ENCODE measurements around the gene ZCCHC24.

The ZCCHC24 gene

GRCh38 chr10:79358811-79359210 is 86.6 kb downstream of the ZCCHC24 start:
- H3K4me3 ChIP-seq (ENCODE audit: severe bottlenecking): no peak overlapping the region
- ATAC-seq (ENCODE audit: low read depth) (no peak), DNase-seq (ENCODE audit: low spot score) (no peak)
- H3K9me3 ChIP-seq (ENCODE audit: severe bottlenecking): no peaks in the 10 kb centered on the region
- H3K36me3 ChIP-seq (ENCODE audit: low read depth): peaks cover 15% of the 10 kb centered on the region
- TF ChIP-seq, protein P1, sequence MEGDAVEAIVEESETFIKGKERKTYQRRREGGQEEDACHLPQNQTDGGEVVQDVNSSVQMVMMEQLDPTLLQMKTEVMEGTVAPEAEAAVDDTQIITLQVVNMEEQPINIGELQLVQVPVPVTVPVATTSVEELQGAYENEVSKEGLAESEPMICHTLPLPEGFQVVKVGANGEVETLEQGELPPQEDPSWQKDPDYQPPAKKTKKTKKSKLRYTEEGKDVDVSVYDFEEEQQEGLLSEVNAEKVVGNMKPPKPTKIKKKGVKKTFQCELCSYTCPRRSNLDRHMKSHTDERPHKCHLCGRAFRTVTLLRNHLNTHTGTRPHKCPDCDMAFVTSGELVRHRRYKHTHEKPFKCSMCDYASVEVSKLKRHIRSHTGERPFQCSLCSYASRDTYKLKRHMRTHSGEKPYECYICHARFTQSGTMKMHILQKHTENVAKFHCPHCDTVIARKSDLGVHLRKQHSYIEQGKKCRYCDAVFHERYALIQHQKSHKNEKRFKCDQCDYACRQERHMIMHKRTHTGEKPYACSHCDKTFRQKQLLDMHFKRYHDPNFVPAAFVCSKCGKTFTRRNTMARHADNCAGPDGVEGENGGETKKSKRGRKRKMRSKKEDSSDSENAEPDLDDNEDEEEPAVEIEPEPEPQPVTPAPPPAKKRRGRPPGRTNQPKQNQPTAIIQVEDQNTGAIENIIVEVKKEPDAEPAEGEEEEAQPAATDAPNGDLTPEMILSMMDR (IDR thresholded peaks at IDR 0.05; ENCODE audit: poor library complexity, severe bottlenecking): no peak
- no peaks in the 10 kb centered on the region for H3K27me3 ChIP-seq (ENCODE audit: insufficient read depth, poor library complexity, severe bottlenecking)
- no peaks in the 10 kb centered on the region for H3K4me1 ChIP-seq (ENCODE audit: insufficient read depth, poor library complexity, severe bottlenecking)
- no peak overlapping the region for H3K27ac ChIP-seq (ENCODE audit: poor library complexity, severe bottlenecking)

GRCh38 chr10:79357180-79357579 is 88.2 kb downstream of the ZCCHC24 start:
- Histone ChIP-seq H3K27ac (ENCODE audit: poor library complexity, severe bottlenecking) (no peak overlapping the region), H3K36me3 (ENCODE audit: low read depth) (peaks cover 32% of the 10 kb centered on the region), H3K27me3 (ENCODE audit: insufficient read depth, poor library complexity, severe bottlenecking) (no peaks in the 10 kb centered on the region), H3K4me1 (ENCODE audit: insufficient read depth, poor library complexity, severe bottlenecking) (no peaks in the 10 kb centered on the region), H3K4me3 (ENCODE audit: severe bottlenecking) (no peak overlapping the region), H3K9me3 (ENCODE audit: severe bottlenecking) (no peaks in the 10 kb centered on the region)
- DNase-seq (ENCODE audit: low spot score) (no peak), ATAC-seq (ENCODE audit: low read depth) (no peak)
- TF ChIP-seq, protein P1 (IDR thresholded peaks at IDR 0.05; ENCODE audit: poor library complexity, severe bottlenecking): no peak

GRCh38 chr10:79356104-79356503 is 89.3 kb downstream of the ZCCHC24 start:
- TF ChIP-seq, protein P1 (IDR thresholded peaks at IDR 0.05; ENCODE audit: poor library complexity, severe bottlenecking): no peak
- ATAC-seq (ENCODE audit: low read depth) (no peak), DNase-seq (ENCODE audit: low spot score) (no peak)
- H3K27ac ChIP-seq (ENCODE audit: poor library complexity, severe bottlenecking): no peak overlapping the region
- no peaks in the 10 kb centered on the region for H3K27me3 ChIP-seq (ENCODE audit: insufficient read depth, poor library complexity, severe bottlenecking)
- no peaks in the 10 kb centered on the region for H3K4me1 ChIP-seq (ENCODE audit: insufficient read depth, poor library complexity, severe bottlenecking)
- H3K36me3 ChIP-seq (ENCODE audit: low read depth): peaks cover 41% of the 10 kb centered on the region
- no peaks in the 10 kb centered on the region for H3K9me3 ChIP-seq (ENCODE audit: severe bottlenecking)
- no peak overlapping the region for H3K4me3 ChIP-seq (ENCODE audit: severe bottlenecking)

GRCh38 chr10:79355420-79356017 is 89.9 kb downstream of the ZCCHC24 start:
- Histone ChIP-seq H3K4me3 (ENCODE audit: severe bottlenecking) (no peak overlapping the region), H3K27me3 (ENCODE audit: insufficient read depth, poor library complexity, severe bottlenecking) (no peaks in the 10 kb centered on the region), H3K4me1 (ENCODE audit: insufficient read depth, poor library complexity, severe bottlenecking) (no peaks in the 10 kb centered on the region), H3K36me3 (ENCODE audit: low read depth) (peaks cover 46% of the 10 kb centered on the region), H3K9me3 (ENCODE audit: severe bottlenecking) (no peaks in the 10 kb centered on the region), H3K27ac (ENCODE audit: poor library complexity, severe bottlenecking) (no peak overlapping the region)
- ATAC-seq (ENCODE audit: low read depth) (no peak), DNase-seq (ENCODE audit: low spot score) (no peak)
- TF ChIP-seq, protein P1 (IDR thresholded peaks at IDR 0.05; ENCODE audit: poor library complexity, severe bottlenecking): no peak

- Histone ChIP-seq H3K36me3 (ENCODE audit: low read depth) (peaks cover 55% of the 10 kb centered on the region), H3K4me1 (ENCODE audit: insufficient read depth, poor library complexity, severe bottlenecking) (no peaks in the 10 kb centered on the region), H3K27me3 (ENCODE audit: insufficient read depth, poor library complexity, severe bottlenecking) (no peaks in the 10 kb centered on the region), H3K4me3 (ENCODE audit: severe bottlenecking) (no peak overlapping the region), H3K27ac (ENCODE audit: poor library complexity, severe bottlenecking) (no peak overlapping the region), H3K9me3 (ENCODE audit: severe bottlenecking) (no peaks in the 10 kb centered on the region)
- DNase-seq (ENCODE audit: low spot score) (no peak), ATAC-seq (ENCODE audit: low read depth) (no peak)
- TF ChIP-seq, protein P1 (IDR thresholded peaks at IDR 0.05; ENCODE audit: poor library complexity, severe bottlenecking): no peak
These were observed 90.8 kb downstream of the ZCCHC24 start for GRCh38 chr10:79354615-79355014.

Measured in RWPE2 (cell line).